Natural killer cell (primary cell): Measurements from ENCODE around the gene CSRP2. TPM values are rescaled to one million over a fixed set of nuclear protein-coding genes. Genes with fewer than 3 reads are reported as not detected.

Source experiments
- ATAC-seq, 3 donors: fragments of 150-1000 bp in 2 of 3; fragments of 200-7000 bp in 1 of 3; cut with Tn5 transposase; 1 replicate in 1 of 3; 2 replicates in 2 of 3; pipeline ENCODE4 v1.10.0; 2021; ENCODE audit warnings: mild to moderate bottlenecking in 2 of 3, moderate library complexity in 2 of 3
- DNase-seq, 2 donors: peaks; one replicate each; pipeline versions ENCODE4 v3.0.0 to v3.0.0-alpha.2; 2013 to 2021; ENCODE audit warnings: mixed read lengths in 1 of 2
- H3K27ac ChIP-seq: one replicate; pipeline ENCODE4 v1.5.1; 2013; ENCODE audit warnings: mild to moderate bottlenecking, low read length
- H3K27me3 ChIP-seq: one replicate; pipeline ENCODE4 v1.6.1; 2013; ENCODE audit warnings: low read length; ENCODE audit not compliant: control insufficient read depth, insufficient read depth
- H3K36me3 ChIP-seq: one replicate; pipeline ENCODE4 v1.6.1; 2013; ENCODE audit warnings: low read length; ENCODE audit not compliant: control insufficient read depth, insufficient read depth
- H3K4me1 ChIP-seq: one replicate; pipeline ENCODE4 v1.6.1; 2013; ENCODE audit warnings: low read length; ENCODE audit not compliant: control insufficient read depth, insufficient read depth
- H3K4me3 ChIP-seq: one replicate; pipeline ENCODE4 v1.5.1; 2013; ENCODE audit warnings: low read length
- H3K9me3 ChIP-seq: one replicate; pipeline ENCODE4 v1.6.1; 2013; ENCODE audit warnings: low read length; ENCODE audit not compliant: control insufficient read depth, insufficient read depth
- H3K27ac Mint-ChIP-seq, 2 donors: one replicate each; pipeline ENCODE4 v1.8.0; 2022; ENCODE audit warnings: mild to moderate bottlenecking in 2 of 2, mixed read lengths in 2 of 2, moderate library complexity in 1 of 2
- H3K27me3 Mint-ChIP-seq, 2 donors: one replicate each; pipeline ENCODE4 v1.8.0; 2022; ENCODE audit warnings: low read depth in 2 of 2, mixed read lengths in 2 of 2
- H3K36me3 Mint-ChIP-seq: one replicate; pipeline ENCODE4 v1.8.0; 2022; ENCODE audit warnings: mixed read lengths
- H3K4me1 Mint-ChIP-seq, 2 donors: one replicate each; pipeline ENCODE4 v1.8.0; 2022; ENCODE audit warnings: mixed read lengths in 2 of 2
- H3K4me3 Mint-ChIP-seq: one replicate; pipeline ENCODE4 v1.8.0; 2022; ENCODE audit warnings: mild to moderate bottlenecking, moderate library complexity, mixed read lengths
- H3K9me3 Mint-ChIP-seq, 2 donors: one replicate each; pipeline ENCODE4 v1.8.0; 2022; ENCODE audit warnings: mixed read lengths in 2 of 2
- WGBS: methylation state at CpG from one replicate; pipeline ENCODE4 v1.1.7; 2013; ENCODE audit warnings: missing lambda C conversion rate; ENCODE audit not compliant: insufficient coverage; 5-methylcytosine and 5-hydroxymethylcytosine counted together
- intact Hi-C: fragments of 100-400 bp; cut with micrococcal nuclease; formaldehyde crosslinking; loops from one replicate; pipeline ENCODE4 v1.14.2; 2022
- total RNA-seq, 4 donors: library from RNA; stranded (reverse); fragments of 120-200 nt in 1 of 4; gene quantifications; one replicate each; pipeline versions ENCODE4 v1.2.3 to v1.2.4, GENCODE V29; 2013 to 2022
- TF ChIP-seq, protein P1 (sequence below): fragments of 200-600 bp; IDR thresholded peaks from one replicate; pipeline ENCODE4 v1.8.0; 2022; ENCODE audit warnings: antibody characterized with exemption

CSRP2 gene
- total RNA-seq, 3 donors from 2014 or later (not counting 1 experiment from before 2014, with no cell fraction given): 0.08 TPM; not detected in 2

DNA sequence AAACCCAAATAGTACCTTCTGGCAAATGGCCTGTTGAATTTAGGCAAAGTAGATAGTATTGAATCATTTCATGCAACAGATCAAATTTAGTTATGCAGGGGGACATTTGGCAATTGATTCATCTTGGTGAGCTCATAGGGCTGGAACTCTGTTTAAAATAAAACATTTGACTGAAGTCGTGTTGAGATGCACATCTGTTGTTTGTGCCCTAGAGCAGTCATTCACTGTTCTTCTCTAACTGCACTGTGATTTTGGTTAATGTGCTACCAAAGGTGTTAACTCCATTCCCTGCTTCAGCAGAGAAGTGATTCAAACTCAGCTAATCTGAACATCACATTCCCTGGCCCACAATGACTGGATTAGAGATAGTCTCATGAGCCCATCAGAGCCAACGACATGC lies 44.0 kb upstream of the CSRP2 start:
- ATAC-seq (no peak), DNase-seq (no peak)
- Mint-ChIP-seq H3K36me3 (no peaks in the 10 kb centered on the region), H3K4me1 (peaks cover 0 to 12% of the 10 kb centered on the region in 2 donors), H3K4me3 (no peak overlapping the region), H3K27me3 (peaks cover 8 to 10% of the 10 kb centered on the region in 2 donors), H3K27ac (no peak overlapping the region), H3K9me3 (no peaks in the 10 kb centered on the region)
- Histone ChIP-seq H3K27ac (no peak overlapping the region), H3K36me3 (no peaks in the 10 kb centered on the region), H3K4me1 (no peaks in the 10 kb centered on the region), H3K4me3 (no peak overlapping the region), H3K9me3 (no peaks in the 10 kb centered on the region), H3K27me3 (no peaks in the 10 kb centered on the region)
- 75% methylated on average over 2 of the region's 2 CpGs for WGBS
- TF ChIP-seq, protein P1, sequence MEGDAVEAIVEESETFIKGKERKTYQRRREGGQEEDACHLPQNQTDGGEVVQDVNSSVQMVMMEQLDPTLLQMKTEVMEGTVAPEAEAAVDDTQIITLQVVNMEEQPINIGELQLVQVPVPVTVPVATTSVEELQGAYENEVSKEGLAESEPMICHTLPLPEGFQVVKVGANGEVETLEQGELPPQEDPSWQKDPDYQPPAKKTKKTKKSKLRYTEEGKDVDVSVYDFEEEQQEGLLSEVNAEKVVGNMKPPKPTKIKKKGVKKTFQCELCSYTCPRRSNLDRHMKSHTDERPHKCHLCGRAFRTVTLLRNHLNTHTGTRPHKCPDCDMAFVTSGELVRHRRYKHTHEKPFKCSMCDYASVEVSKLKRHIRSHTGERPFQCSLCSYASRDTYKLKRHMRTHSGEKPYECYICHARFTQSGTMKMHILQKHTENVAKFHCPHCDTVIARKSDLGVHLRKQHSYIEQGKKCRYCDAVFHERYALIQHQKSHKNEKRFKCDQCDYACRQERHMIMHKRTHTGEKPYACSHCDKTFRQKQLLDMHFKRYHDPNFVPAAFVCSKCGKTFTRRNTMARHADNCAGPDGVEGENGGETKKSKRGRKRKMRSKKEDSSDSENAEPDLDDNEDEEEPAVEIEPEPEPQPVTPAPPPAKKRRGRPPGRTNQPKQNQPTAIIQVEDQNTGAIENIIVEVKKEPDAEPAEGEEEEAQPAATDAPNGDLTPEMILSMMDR: no peak
- intact Hi-C loops: no loop called here

DNA sequence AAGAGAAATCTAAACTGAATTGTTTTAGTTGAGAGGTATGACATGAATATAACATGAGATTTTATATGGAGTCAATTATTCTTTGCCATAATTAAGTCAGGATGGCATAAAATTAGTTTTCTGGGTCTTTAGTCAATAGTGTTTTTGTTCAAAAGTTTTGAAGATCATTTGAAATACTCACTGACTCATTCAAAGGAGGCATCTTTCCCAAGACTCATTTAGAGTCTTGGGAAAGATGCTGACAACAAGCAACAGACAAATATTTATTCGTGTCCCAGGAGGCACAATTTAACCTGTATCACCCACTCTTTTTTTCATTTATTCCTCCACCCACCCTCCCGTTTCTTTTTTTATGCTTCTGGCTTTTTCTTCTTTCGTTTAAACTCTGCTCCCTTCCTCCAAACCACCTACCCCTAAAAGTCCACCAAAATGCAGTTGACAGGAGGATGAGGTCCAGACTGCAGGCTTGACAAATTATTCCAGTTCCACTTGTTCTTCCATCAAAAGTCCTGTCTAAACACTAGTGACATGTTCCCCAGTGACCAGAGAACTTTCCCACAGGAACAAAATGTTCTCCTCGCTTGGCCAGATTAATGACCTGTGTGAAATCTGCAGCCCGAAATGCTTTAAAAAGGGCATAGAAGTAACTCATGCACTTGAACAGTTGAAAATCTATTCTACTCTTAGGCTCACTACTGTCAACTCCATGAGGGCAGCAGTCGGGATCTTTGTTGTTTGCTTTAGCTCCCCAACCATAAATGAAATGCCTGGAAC lies 43.3 kb upstream of the CSRP2 start:
- ATAC-seq (no peak), DNase-seq (no peak)
- TF ChIP-seq, protein P1: no peak
- H3K9me3 Mint-ChIP-seq: no peaks in the 10 kb centered on the region
- Histone ChIP-seq H3K4me3 (no peak overlapping the region), H3K27ac (no peak overlapping the region), H3K27me3 (no peaks in the 10 kb centered on the region), H3K9me3 (no peaks in the 10 kb centered on the region), H3K36me3 (no peaks in the 10 kb centered on the region), H3K4me1 (no peaks in the 10 kb centered on the region)
- H3K27ac Mint-ChIP-seq: no peak overlapping the region
- H3K36me3 Mint-ChIP-seq: no peaks in the 10 kb centered on the region
- no peak overlapping the region for H3K4me3 Mint-ChIP-seq
- WGBS: 83% methylated on average over 6 of the region's 6 CpGs
- peaks cover 0 to 12% of the 10 kb centered on the region in 2 donors for H3K4me1 Mint-ChIP-seq
- peaks cover 4 to 7% of the 10 kb centered on the region in 2 donors for H3K27me3 Mint-ChIP-seq
- intact Hi-C loops: no loop called here

DNA sequence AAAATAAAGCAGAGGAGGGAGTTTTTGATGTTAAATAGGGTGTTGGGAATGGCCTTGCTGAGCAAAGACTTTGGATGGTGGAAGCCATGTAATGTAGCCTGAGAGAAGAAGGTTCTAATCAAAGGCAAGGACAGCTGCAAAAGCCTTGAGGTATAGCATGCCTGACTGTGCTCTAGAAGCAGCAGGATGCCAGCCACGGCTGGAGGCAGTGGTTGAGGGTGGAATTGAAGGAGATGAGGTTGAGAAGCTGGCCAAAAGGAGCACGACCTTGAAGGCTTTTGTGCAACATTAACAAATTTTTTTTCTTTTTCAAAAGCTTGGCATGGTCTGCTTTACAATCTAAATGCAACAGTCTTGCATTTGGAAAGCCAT lies 42.3 kb upstream of the CSRP2 start:
- H3K27me3 ChIP-seq: no peaks in the 10 kb centered on the region
- DNase-seq (no peak), ATAC-seq (no peak)
- Mint-ChIP-seq H3K27ac (no peak overlapping the region), H3K4me3 (no peak overlapping the region), H3K4me1 (peaks cover 0 to 12% of the 10 kb centered on the region in 2 donors), H3K27me3 (peaks cover 0 to 5% of the 10 kb centered on the region in 2 donors), H3K9me3 (no peaks in the 10 kb centered on the region), H3K36me3 (no peaks in the 10 kb centered on the region)
- 80% methylated on average over 2 of the region's 2 CpGs for WGBS
- no peaks in the 10 kb centered on the region for H3K9me3 ChIP-seq
- no peak overlapping the region for H3K4me3 ChIP-seq
- no peaks in the 10 kb centered on the region for H3K36me3 ChIP-seq
- TF ChIP-seq, protein P1: no peak
- H3K4me1 ChIP-seq: no peaks in the 10 kb centered on the region
- H3K27ac ChIP-seq: no peak overlapping the region
- intact Hi-C loops: no loop called here
